GM10248 (cell line): ENCODE results near the gene F8.

Source experiments
- CTCF ChIA-PET: fragments of 300-600 bp; sonication (Branson Sonifier 250); formaldehyde crosslinking; extraction: SDS; loops from one replicate; lab custom pipeline; 2021; ENCODE audit warnings: antibody characterized with exemption; lab: Yijun Ruan, JAX
- POLR2A ChIA-PET: fragments of 350-650 bp; sonication (Branson Sonifier 250); formaldehyde crosslinking; extraction: SDS; loops from one replicate; lab custom pipeline; 2020; ENCODE audit warnings: antibody characterized with exemption; lab: Yijun Ruan, JAX
- DNase-seq: peaks from one replicate; pipeline ENCODE4 v3.0.0; 2012; ENCODE audit errors: extremely low spot score
- CTCF ChIP-seq: IDR thresholded peaks from 2 replicates; pipeline ENCODE4 v1.5.1; 2012; ENCODE audit warnings: mild to moderate bottlenecking, low read depth; ENCODE audit errors: extremely low read depth, missing control alignments, control extremely low read depth

The F8 gene

DNA sequence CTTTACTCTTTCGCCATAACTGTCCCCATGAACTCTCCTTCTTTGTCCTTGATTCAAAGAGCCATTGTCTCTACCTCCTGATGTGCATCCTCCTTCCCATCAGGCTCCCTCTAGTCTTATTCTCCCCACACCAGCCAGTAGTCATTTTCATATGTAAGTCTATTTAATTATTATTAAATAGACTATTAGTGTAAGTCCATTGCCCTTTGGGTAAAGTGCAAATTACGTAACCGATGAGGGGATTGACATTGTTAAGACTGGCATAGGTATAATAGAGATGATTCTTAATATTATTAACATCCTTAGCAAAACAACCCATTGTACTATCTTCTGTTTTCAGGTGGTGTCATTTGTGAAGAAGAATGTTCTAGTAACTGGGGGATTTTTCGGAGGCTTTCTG is 31.7 kb upstream of the F8 start:
- CTCF ChIA-PET = interaction anchor here (4.6 kb wide), 1 partner anchor 136 kb away, joined by 25 read pairs; no protein-coding TSS in a partner anchor
- POLR2A ChIA-PET = no interaction called here
- DNase-seq = no peak
- TF ChIP-seq CTCF = no peak

- CTCF ChIA-PET = interaction anchor here (1.0 to 4.6 kb wide), 3 partner anchors 10 to 136 kb away, joined by 3 to 25 read pairs (median 4); no protein-coding TSS in a partner anchor
- no peak for DNase-seq
- TF ChIP-seq CTCF = no peak
- POLR2A ChIA-PET = no interaction called here
Observed at GRCh38 chrX:155053656-155054055, 31.1 kb upstream of the F8 start.

- POLR2A ChIA-PET = no interaction called here
- no peak for TF ChIP-seq CTCF
- DNase-seq = no peak
- CTCF ChIA-PET = interaction anchor here (1.0 to 4.6 kb wide), 4 partner anchors 10 to 135 kb away, joined by 3 to 25 read pairs (median 4); no protein-coding TSS in a partner anchor
Observed at GRCh38 chrX:155052738-155053498, 30.4 kb upstream of the F8 start.

GRCh38 chrX:155048977-155049619 is 26.6 kb upstream of the F8 start:
- peak; percentile 55 for TF ChIP-seq CTCF
- no peak for DNase-seq
- ChIA-PET CTCF (interaction anchor here (1.0 to 1.6 kb wide), 6 partner anchors 8 to 63 kb away, joined by 3 to 4 read pairs (median 3); no protein-coding TSS in a partner anchor), POLR2A (no interaction called here)

- CTCF ChIA-PET = interaction anchor here (1.0 to 1.7 kb wide), 6 partner anchors 10 to 189 kb away, joined by 3 to 6 read pairs (median 4); no protein-coding TSS in a partner anchor
Observed at GRCh38 chrX:155046811-155047528, 24.4 kb upstream of the F8 start.

More at GRCh38 chrX:155046811-155047528, 24.4 kb upstream of the F8 start:
- TF ChIP-seq CTCF = no peak
- DNase-seq = no peak
- POLR2A ChIA-PET = no interaction called here
